HUES6 (cell line): Measurements from ENCODE around the gene TEK.

Source experiments
- H3K27ac ChIP-seq: 2 replicates; pipeline ENCODE4 v1.7.0; 2013; ENCODE audit warnings: low read depth, mild to moderate bottlenecking, low read length, inconsistent platforms
- H3K27me3 ChIP-seq: 2 replicates; pipeline ENCODE4 v1.6.1; 2013; ENCODE audit warnings: low read length; ENCODE audit not compliant: control insufficient read depth, insufficient read depth
- H3K36me3 ChIP-seq: 2 replicates; pipeline ENCODE4 v1.6.1; 2013; ENCODE audit warnings: low read length; ENCODE audit not compliant: control insufficient read depth, insufficient read depth
- H3K4me1 ChIP-seq: 2 replicates; pipeline ENCODE4 v1.6.1; 2013; ENCODE audit warnings: low read length; ENCODE audit not compliant: control insufficient read depth, insufficient read depth
- H3K4me3 ChIP-seq: 2 replicates; pipeline ENCODE4 v1.5.1; 2013; ENCODE audit warnings: low read depth, low read length
- H3K9ac ChIP-seq: one replicate; pipeline ENCODE4 v1.6.1; 2013; ENCODE audit warnings: mild to moderate bottlenecking, low read length
- H3K9me3 ChIP-seq: 2 replicates; pipeline ENCODE4 v1.6.1; 2013; ENCODE audit warnings: low read depth, low read length; ENCODE audit not compliant: control insufficient read depth, insufficient read depth

Gene TEK

DNA sequence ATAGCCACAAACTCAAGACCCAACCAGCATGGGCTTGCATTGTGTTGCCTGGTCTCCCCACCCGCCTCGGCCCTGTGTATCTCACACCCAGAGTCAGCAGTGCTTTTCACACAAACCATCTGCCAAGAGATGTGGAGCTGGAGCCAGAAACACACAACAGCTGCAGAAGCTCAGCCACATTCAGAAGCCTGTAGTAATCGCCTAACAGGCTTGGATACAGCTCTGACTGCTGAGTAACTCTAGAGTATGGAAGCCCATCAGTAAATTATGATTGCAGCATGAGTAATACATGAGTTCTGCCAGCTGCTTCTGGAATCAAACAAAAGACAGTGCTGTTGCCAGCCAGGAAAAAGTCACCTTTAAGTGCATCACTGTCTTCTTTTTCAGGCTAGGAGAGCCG lies 16.0 kb downstream of the TEK start:
- H3K9me3 ChIP-seq: no peaks in the 10 kb centered on the region
- no peak overlapping the region for H3K27ac ChIP-seq
- no peak overlapping the region for H3K4me3 ChIP-seq
- no peaks in the 10 kb centered on the region for H3K36me3 ChIP-seq
- no peaks in the 10 kb centered on the region for H3K4me1 ChIP-seq
- no peaks in the 10 kb centered on the region for H3K27me3 ChIP-seq
- no peak overlapping the region for H3K9ac ChIP-seq

DNA sequence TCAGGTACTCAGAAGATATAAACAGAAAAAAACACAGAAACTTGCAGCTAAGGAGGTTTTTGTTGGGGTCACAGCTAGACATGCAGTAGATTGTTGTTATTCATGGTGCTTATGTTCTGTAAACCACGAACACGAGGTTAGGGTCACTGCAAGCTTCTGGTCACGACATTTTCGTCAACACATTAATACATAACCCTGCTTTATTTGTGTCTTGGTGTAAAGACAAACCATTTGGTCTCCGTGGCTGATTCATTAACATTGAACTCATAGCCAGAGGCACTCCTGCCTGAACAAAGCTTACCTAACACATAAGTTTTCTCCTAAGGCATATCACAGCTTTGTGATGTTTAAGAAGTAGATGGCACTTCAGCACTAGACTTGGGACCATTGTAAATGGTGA lies 16.9 kb downstream of the TEK start:
- no peak overlapping the region for H3K9ac ChIP-seq
- H3K4me3 ChIP-seq: no peak overlapping the region
- no peaks in the 10 kb centered on the region for H3K9me3 ChIP-seq
- H3K4me1 ChIP-seq: no peaks in the 10 kb centered on the region
- H3K27ac ChIP-seq: no peak overlapping the region
- no peaks in the 10 kb centered on the region for H3K27me3 ChIP-seq
- H3K36me3 ChIP-seq: no peaks in the 10 kb centered on the region

- no peaks in the 10 kb centered on the region for H3K4me1 ChIP-seq
- H3K9me3 ChIP-seq: no peaks in the 10 kb centered on the region
- no peak overlapping the region for H3K4me3 ChIP-seq
- H3K27me3 ChIP-seq: no peaks in the 10 kb centered on the region
- no peak overlapping the region for H3K9ac ChIP-seq
- H3K36me3 ChIP-seq: no peaks in the 10 kb centered on the region
- no peak overlapping the region for H3K27ac ChIP-seq
Measured at GRCh38 chr9:27126670-27127069, 17.6 kb downstream of the TEK start.

- H3K4me1 ChIP-seq: no peaks in the 10 kb centered on the region
- H3K36me3 ChIP-seq: no peaks in the 10 kb centered on the region
- no peak overlapping the region for H3K4me3 ChIP-seq
- no peak overlapping the region for H3K9ac ChIP-seq
- no peak overlapping the region for H3K27ac ChIP-seq
- no peaks in the 10 kb centered on the region for H3K27me3 ChIP-seq
- H3K9me3 ChIP-seq: no peaks in the 10 kb centered on the region
Measured at GRCh38 chr9:27129221-27129620, 20.2 kb downstream of the TEK start.

DNA sequence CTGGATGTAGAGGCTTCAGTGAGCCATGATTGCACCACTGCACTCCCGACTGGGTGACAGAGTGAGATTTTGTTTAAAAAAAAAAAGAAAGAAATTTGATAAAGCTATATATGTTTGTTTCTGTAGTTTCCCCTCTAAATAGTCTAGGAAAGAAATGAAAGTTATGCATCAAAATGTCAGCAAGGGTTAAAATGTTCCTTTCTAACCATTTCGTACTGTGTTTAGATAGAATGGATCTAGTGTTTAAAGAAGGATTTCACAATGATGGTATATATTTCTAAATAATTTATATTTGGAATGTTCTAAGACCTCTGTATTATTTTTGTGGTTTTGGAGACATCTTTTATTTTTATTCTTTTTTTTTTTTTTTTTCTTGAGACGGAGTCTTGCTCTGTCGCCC lies 22.7 kb downstream of the TEK start:
- no peak overlapping the region for H3K4me3 ChIP-seq
- no peaks in the 10 kb centered on the region for H3K9me3 ChIP-seq

GRCh38 chr9:27133817-27134216 lies 24.8 kb downstream of the TEK start:
- no peak overlapping the region for H3K9ac ChIP-seq
- no peaks in the 10 kb centered on the region for H3K36me3 ChIP-seq
- H3K27ac ChIP-seq: no peak overlapping the region
- H3K9me3 ChIP-seq: no peaks in the 10 kb centered on the region
- H3K27me3 ChIP-seq: no peaks in the 10 kb centered on the region
- H3K4me1 ChIP-seq: no peaks in the 10 kb centered on the region
- H3K4me3 ChIP-seq: no peak overlapping the region

More for the DNA sequence above, 22.7 kb downstream of the TEK start:
- no peaks in the 10 kb centered on the region for H3K36me3 ChIP-seq
- no peaks in the 10 kb centered on the region for H3K4me1 ChIP-seq
- H3K27me3 ChIP-seq: no peaks in the 10 kb centered on the region
- no peak overlapping the region for H3K27ac ChIP-seq
- H3K9ac ChIP-seq: no peak overlapping the region

DNA sequence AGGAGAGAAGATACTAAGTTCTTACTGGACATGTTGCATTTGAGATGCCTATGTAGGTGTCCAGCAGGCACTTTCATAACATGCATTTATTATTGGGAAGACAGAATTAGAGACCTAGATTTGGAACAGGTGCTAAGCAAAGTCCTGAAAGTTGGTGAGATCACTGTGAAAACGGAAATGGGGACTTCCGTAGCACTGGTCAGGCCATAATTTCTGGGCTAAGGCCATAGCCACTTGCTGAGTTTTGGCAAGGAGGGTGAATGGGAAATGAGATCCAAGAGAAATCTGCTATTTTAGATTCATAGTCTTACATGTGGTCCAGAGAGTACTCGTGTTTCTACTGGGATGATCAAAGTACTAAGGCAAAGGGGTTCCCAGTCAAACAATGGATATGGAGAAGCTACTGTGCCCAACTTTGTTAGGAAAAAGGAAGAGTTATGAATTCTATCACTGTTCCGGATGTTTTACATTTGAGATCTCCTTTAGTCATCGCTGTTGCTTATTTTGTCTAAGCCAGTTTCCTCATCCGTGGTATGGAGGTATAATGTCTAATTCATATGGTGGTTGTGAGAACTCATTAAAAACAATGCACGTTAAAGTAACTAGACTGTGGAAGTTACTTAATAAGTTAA lies 33.4 kb downstream of the TEK start:
- Histone ChIP-seq H3K27ac (no peak overlapping the region), H3K27me3 (no peaks in the 10 kb centered on the region), H3K9ac (no peak overlapping the region)

GRCh38 chr9:27145143-27145542 lies 36.1 kb downstream of the TEK start:
- H3K4me1 ChIP-seq: no peaks in the 10 kb centered on the region
- H3K9me3 ChIP-seq: no peaks in the 10 kb centered on the region
- no peaks in the 10 kb centered on the region for H3K36me3 ChIP-seq
- H3K4me3 ChIP-seq: no peak overlapping the region
- H3K27me3 ChIP-seq: no peaks in the 10 kb centered on the region
- H3K9ac ChIP-seq: no peak overlapping the region
- no peak overlapping the region for H3K27ac ChIP-seq

More for the DNA sequence above, 33.4 kb downstream of the TEK start:
- no peaks in the 10 kb centered on the region for H3K9me3 ChIP-seq
- no peaks in the 10 kb centered on the region for H3K36me3 ChIP-seq
- no peaks in the 10 kb centered on the region for H3K4me1 ChIP-seq
- H3K4me3 ChIP-seq: no peak overlapping the region

- H3K27me3 ChIP-seq: no peaks in the 10 kb centered on the region
- no peak overlapping the region for H3K9ac ChIP-seq
- H3K4me3 ChIP-seq: no peak overlapping the region
- H3K36me3 ChIP-seq: no peaks in the 10 kb centered on the region
- no peaks in the 10 kb centered on the region for H3K4me1 ChIP-seq
- H3K9me3 ChIP-seq: no peaks in the 10 kb centered on the region
- no peak overlapping the region for H3K27ac ChIP-seq
Measured at GRCh38 chr9:27149651-27150050, 40.6 kb downstream of the TEK start.

GRCh38 chr9:27150746-27151406 lies 41.9 kb downstream of the TEK start:
- H3K27ac ChIP-seq: no peak overlapping the region

DNA sequence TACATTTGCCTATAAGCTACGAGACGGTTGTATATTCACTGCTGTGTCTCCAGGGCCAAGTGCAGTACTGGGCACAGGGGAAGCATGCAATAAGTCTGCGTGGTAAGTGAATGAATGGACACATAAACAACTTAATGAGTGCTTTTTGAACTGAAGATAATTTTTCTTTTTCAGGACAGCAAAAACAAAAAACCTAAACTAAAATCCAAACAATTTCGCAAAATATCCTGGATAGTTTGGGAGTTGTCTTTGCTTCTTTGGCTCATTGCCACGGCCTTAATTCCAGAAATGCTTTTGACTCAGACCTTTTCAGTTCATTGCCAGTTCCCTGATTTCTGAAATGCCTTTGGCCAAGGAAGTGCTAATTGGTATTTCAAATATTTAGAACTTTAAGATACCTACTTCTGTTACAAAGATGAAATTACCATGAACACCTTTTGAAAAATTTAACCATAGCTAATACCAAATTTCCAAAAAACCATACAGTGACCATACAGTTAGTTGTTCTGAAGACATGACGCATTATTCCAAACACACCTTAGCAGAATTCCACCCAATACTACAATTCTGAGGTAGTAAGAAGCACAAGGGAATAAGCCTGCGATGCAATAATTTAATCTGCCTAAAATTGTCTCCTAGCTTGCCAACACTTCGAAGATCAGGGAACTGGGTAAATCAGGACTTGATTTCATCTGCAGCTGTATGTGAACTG lies 42.8 kb downstream of the TEK start:
- no peaks in the 10 kb centered on the region for H3K27me3 ChIP-seq
- no peaks in the 10 kb centered on the region for H3K4me1 ChIP-seq
- H3K36me3 ChIP-seq: no peaks in the 10 kb centered on the region
- no peaks in the 10 kb centered on the region for H3K9me3 ChIP-seq
- H3K4me3 ChIP-seq: no peak overlapping the region
- H3K27ac ChIP-seq: no peak overlapping the region
- H3K9ac ChIP-seq: no peak overlapping the region

More at GRCh38 chr9:27150746-27151406, 41.9 kb downstream of the TEK start:
- Histone ChIP-seq H3K27me3 (no peaks in the 10 kb centered on the region), H3K9me3 (no peaks in the 10 kb centered on the region), H3K36me3 (no peaks in the 10 kb centered on the region), H3K4me1 (no peaks in the 10 kb centered on the region), H3K9ac (no peak overlapping the region), H3K4me3 (no peak overlapping the region)
